K562 (cell line): Measurements from ENCODE around the gene GRIK2. TPM values are rescaled to one million over a fixed set of nuclear protein-coding genes. Genes with fewer than 3 reads are reported as not detected.

Source experiments
- ATAC-seq: fragments of 200-7000 bp; cut with Tn5 transposase; 3 replicates; pipeline ENCODE4 v1.9.1; 2020; ENCODE audit warnings: moderate library complexity
- BruUV-seq: library from RNA; stranded (reverse); fragments of 400-500 nt; replicated peaks from 2 replicates; lab custom pipeline; 2021; lab: Mats Ljungman, UMichigan
- CTCF ChIA-PET: fragments of 300-600 bp; formaldehyde crosslinking; extraction: SDS; loops from one replicate; lab custom pipeline; 2021; ENCODE audit warnings: low intra/inter-chr PET ratio; lab: Yijun Ruan, JAX
- POLR2A ChIA-PET: fragments of 300-600, 350-650 bp; sonication (Branson Sonifier 250); formaldehyde crosslinking; extraction: SDS; loops from one replicate; lab custom pipeline; 2021; ENCODE audit warnings: antibody characterized with exemption, inconsistent platforms; lab: Yijun Ruan, JAX
- DNase-seq, 4 experiments: peaks; one replicate each; pipeline versions ENCODE4 v3.0.0 to v3.0.0-alpha.2; 2011 to 2018; ENCODE audit warnings: low spot score in 3 of 4, mixed read lengths in 3 of 4; ENCODE audit errors: extremely low read depth in 1 of 4
- FAIRE-seq: peaks from 2 replicates; lab custom pipeline; 2011; peaks lifted over from hg19 to GRCh38; lab: Jason Lieb, UNC
- H2AFZ ChIP-seq: 2 replicates; pipeline ENCODE4 v1.6.0; 2011; ENCODE audit warnings: low read depth, low read length, control low read depth, inconsistent platforms
- H3K27ac ChIP-seq: fragments of 200-600 bp; 3 replicates; pipeline ENCODE4 v1.8.0; 2011; ENCODE audit warnings: low read depth, mild to moderate bottlenecking, control low read depth, inconsistent platforms, low read length, moderate library complexity, mixed read lengths; ENCODE audit errors: extremely low read depth
- H3K27me3 ChIP-seq, 2 experiments: fragments of 300-600 bp in 1 of 2; 2 replicates in 1 of 2; 3 replicates in 1 of 2; pipeline versions ENCODE4 v1.6.0 to v1.8.0; 2011; ENCODE audit warnings: inconsistent platforms in 2 of 2, low read length in 2 of 2, mild to moderate bottlenecking in 1 of 2, mixed read lengths in 1 of 2, moderate library complexity in 1 of 2; ENCODE audit not compliant: control insufficient read depth in 2 of 2, insufficient read depth in 2 of 2
- H3K36me3 ChIP-seq: fragments of 300-600 bp; 3 replicates; pipeline ENCODE4 v1.8.0; 2011; ENCODE audit warnings: mild to moderate bottlenecking, low read length, inconsistent platforms; ENCODE audit not compliant: control insufficient read depth, insufficient read depth
- H3K4me1 ChIP-seq, 2 experiments: fragments of 200-600 bp in 1 of 2; replicated peaks in 1 of 2; 2 replicates in 1 of 2; 3 replicates in 1 of 2; pipeline versions ENCODE4 v1.5.1 to v1.8.0; 2011; ENCODE audit warnings: inconsistent platforms in 2 of 2, low read length in 2 of 2, mild to moderate bottlenecking in 1 of 2, mixed read lengths in 1 of 2, moderate library complexity in 1 of 2; ENCODE audit not compliant: control insufficient read depth in 2 of 2, insufficient read depth in 2 of 2
- H3K4me2 ChIP-seq: 2 replicates; pipeline ENCODE4 v1.6.1; 2011; ENCODE audit warnings: low read length, control low read depth, inconsistent platforms, mixed read lengths; ENCODE audit not compliant: insufficient read depth
- H3K4me3 ChIP-seq: fragments of 200-600 bp; sonication (generic), shearing (Covaris generic); 2 replicates; pipeline ENCODE4 v1.5.1; 2016; ENCODE audit warnings: control low read depth, inconsistent platforms
- H3K79me2 ChIP-seq: fragments of 200-600 bp; 3 replicates; pipeline ENCODE4 v1.8.0; 2011; ENCODE audit warnings: low read length, inconsistent platforms; ENCODE audit not compliant: control insufficient read depth, insufficient read depth
- H3K9ac ChIP-seq, 2 experiments: 2 replicates each; pipeline versions ENCODE4 v1.6.0 to v1.6.1; 2011; ENCODE audit warnings: low read depth in 2 of 2, low read length in 2 of 2, control low read depth in 1 of 2, inconsistent platforms in 1 of 2, mild to moderate bottlenecking in 1 of 2, mixed read lengths in 1 of 2; ENCODE audit not compliant: insufficient read depth in 1 of 2
- H3K9me1 ChIP-seq: one replicate; pipeline ENCODE4 v1.6.0; 2011; ENCODE audit warnings: inconsistent platforms, mild to moderate bottlenecking, low read length, moderate library complexity; ENCODE audit not compliant: control insufficient read depth, insufficient read depth
- H3K9me3 ChIP-seq: replicated peaks from 2 replicates; pipeline ENCODE4 v1.5.1; 2011; ENCODE audit warnings: low read depth, low read length, inconsistent platforms; ENCODE audit not compliant: control insufficient read depth, insufficient read depth
- H4K20me1 ChIP-seq: replicated peaks from 2 replicates; pipeline ENCODE4 v1.6.1; 2011; ENCODE audit warnings: low read length, inconsistent platforms, mixed read lengths; ENCODE audit not compliant: control insufficient read depth, insufficient read depth
- BRF2 ChIP-seq: IDR thresholded peaks from 3 replicates; pipeline ENCODE4 v1.6.1; 2011; ENCODE audit warnings: borderline replicate concordance, mild to moderate bottlenecking; ENCODE audit not compliant: insufficient read length, insufficient read depth
- COPS2 ChIP-seq: fragments of 450-650 bp; conservative IDR thresholded peaks from 2 replicates; pipeline ENCODE4 v1.6.1; 2016; ENCODE audit warnings: mild to moderate bottlenecking, moderate library complexity
- ETS1 ChIP-seq: conservative IDR thresholded peaks from 2 replicates; pipeline ENCODE4 v1.6.1; 2011; ENCODE audit warnings: low read depth, mild to moderate bottlenecking, low read length; ENCODE audit not compliant: control insufficient read depth
- FOXA1 ChIP-seq: fragments of 450-650 bp; IDR thresholded peaks from 2 replicates; pipeline ENCODE4 v1.6.1; 2016; ENCODE audit warnings: mild to moderate bottlenecking, borderline replicate concordance
- HEY1 ChIP-seq: fragments of 250-450 bp; sonication (Bioruptor Pico); IDR thresholded peaks from 2 replicates; pipeline ENCODE4 v1.5.0; 2020; ENCODE audit warnings: mild to moderate bottlenecking, moderate library complexity, borderline replicate concordance
- MAFK ChIP-seq: IDR thresholded peaks from 2 replicates; pipeline ENCODE4 v1.6.1; 2011; ENCODE audit warnings: low read length, improper control_type of control experiment
- MYBL2 ChIP-seq, 2 experiments: fragments of 450-650 bp in 1 of 2; sonication (generic) in 1 of 2; formaldehyde crosslinking in 1 of 2; IDR thresholded peaks; 2 replicates each; pipeline versions ENCODE4 v1.6.1 to v1.8.1; 2017 to 2022; ENCODE audit warnings: borderline replicate concordance in 1 of 2, inconsistent platforms in 1 of 2, low read depth in 1 of 2, mild to moderate bottlenecking in 1 of 2, missing genetic modification reagents in 1 of 2, moderate library complexity in 1 of 2
- NCOA6 ChIP-seq: fragments of 450-650 bp; IDR thresholded peaks from 2 replicates; pipeline ENCODE4 v1.6.1; 2017; ENCODE audit warnings: mild to moderate bottlenecking
- SMAD1 ChIP-seq: fragments of 150-350 bp; IDR thresholded peaks from 2 replicates; pipeline ENCODE4 v1.6.1; 2014; ENCODE audit warnings: low read length, low read depth; ENCODE audit not compliant: partially characterized antibody
- ZNF589 ChIP-seq: fragments of 200-800 bp; sonication (Bioruptor generic); IDR thresholded peaks from 2 replicates; pipeline ENCODE4 v1.6.1; 2016; ENCODE audit warnings: low read depth, missing genetic modification characterization, missing compliant biosample characterization
- ZNF696 ChIP-seq: fragments of 250-450 bp; sonication (Bioruptor Pico); conservative IDR thresholded peaks from 2 replicates; pipeline ENCODE4 v1.4.0; 2020; ENCODE audit warnings: mild to moderate bottlenecking, moderate library complexity
- WGBS: fragments of 100-300 bp; shearing (Covaris generic); methylation state at CpG from one replicate; pipeline ENCODE4 v1.1.6; 2016; ENCODE audit warnings: low coverage, mixed read lengths; ENCODE audit not compliant: insufficient coverage; ENCODE audit errors: missing lambda C conversion rate; 5-methylcytosine and 5-hydroxymethylcytosine counted together
- in situ Hi-C: fragments of 300-500 bp; cut with MboI; formaldehyde crosslinking; loops from 4 replicates; pipeline ENCODE4 v1.15.0; 2018; ENCODE audit warnings: inconsistent platforms, mixed read lengths
- intact Hi-C: fragments of 100-400 bp; cut with micrococcal nuclease; formaldehyde crosslinking; loops from 2 replicates; pipeline ENCODE4 v1.14.2; 2022
- polyA plus RNA-seq, 8 experiments: library from polyadenylated mRNA; depleted of rRNA in 4 of 8; stranded (reverse) in 5 of 8; unstranded in 3 of 8; fragments of >200 nt; fragmentation: Nextera tagmentation in 2 of 8; fragmentation: Illumina TruSeq in 1 of 8; extraction: Ambion mirVana in 2 of 8; extraction: Trizol in 1 of 8; gene quantifications; 2 replicates each; pipeline versions ENCODE4 v1.2.1 to v1.2.3, GENCODE V29; 2011 to 2014; ENCODE audit warnings: inconsistent platforms in 1 of 8, missing spikeins in 1 of 8
- total RNA-seq, 7 experiments: library from RNA; depleted of rRNA in 6 of 7; stranded (reverse); fragments of >200 nt in 6 of 7; fragmentation: Illumina TruSeq in 2 of 7; extraction: Trizol in 2 of 7; gene quantifications; 2 replicates each; pipeline versions ENCODE4 v1.2.1 to v1.2.3, GENCODE V29; 2011 to 2021; ENCODE audit warnings: low replicate concordance in 1 of 7
- TF ChIP-seq, protein P1 (sequence below), 2 experiments: fragments of 450-650 bp in 1 of 2; sonication (generic) in 1 of 2; formaldehyde crosslinking; conservative IDR thresholded peaks; 2 replicates each; pipeline versions ENCODE4 v1.4.0 to v1.8.1; 2020 to 2022; ENCODE audit warnings: mild to moderate bottlenecking in 1 of 2, missing genetic modification reagents in 1 of 2
- TF ChIP-seq, protein P2 (sequence below): fragments of 200-800 bp; sonication (Bioruptor generic); IDR thresholded peaks from 2 replicates; pipeline ENCODE4 v1.6.1; 2017; ENCODE audit warnings: missing genetic modification characterization, missing compliant biosample characterization

The GRIK2 gene
- total and polyA plus RNA-seq, 9 of the 15 experiments (the other 6 are each of a cell fraction or from before 2014, with no cell fraction given): not detected

DNA sequence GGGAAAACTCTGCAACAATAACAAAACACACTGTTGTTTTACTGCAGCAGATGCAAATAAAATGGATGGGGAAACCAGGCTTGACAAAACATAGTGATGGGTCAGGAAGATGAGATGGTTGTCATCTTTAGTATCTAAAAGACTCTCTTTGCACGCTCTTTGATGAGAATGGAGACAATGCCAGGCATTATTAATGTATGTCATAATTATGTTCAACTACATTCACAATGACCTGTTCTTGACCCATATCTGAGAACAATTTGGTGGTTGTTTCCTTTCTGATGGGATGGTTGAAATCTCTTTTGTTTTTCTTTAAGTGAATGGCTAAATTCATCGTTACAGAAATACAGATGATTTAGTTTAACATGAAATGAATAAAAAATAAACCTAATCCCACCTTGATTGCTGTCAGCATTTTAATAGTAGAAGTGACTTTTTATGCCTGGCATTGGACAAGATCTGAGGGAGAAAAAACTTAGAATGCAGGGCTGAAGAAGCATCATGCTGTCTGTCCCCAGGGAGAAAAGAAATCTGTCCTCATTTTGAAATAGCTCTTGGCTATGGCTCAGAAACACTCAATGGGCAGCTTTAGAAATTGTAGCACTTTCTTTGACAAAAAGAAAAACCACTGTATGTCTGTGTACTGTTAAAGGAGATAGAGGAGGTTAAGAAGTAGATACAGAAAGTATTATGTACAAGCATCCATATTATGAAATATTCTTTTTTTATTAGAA is 12.4 kb upstream of the GRIK2 start:
- Histone ChIP-seq H3K79me2 (no peaks in the 10 kb centered on the region), H3K36me3 (no peaks in the 10 kb centered on the region), H3K27ac (no peak overlapping the region), H3K4me1 (no peaks in the 10 kb centered on the region), H4K20me1 (no peaks in the 10 kb centered on the region), H3K9ac (no peak overlapping the region), H2AFZ (no peak overlapping the region), H3K4me3 (no peak overlapping the region), H3K9me1 (no peaks in the 10 kb centered on the region), H3K27me3 (no peaks in the 10 kb centered on the region), H3K4me2 (no peak overlapping the region), H3K9me3 (no peaks in the 10 kb centered on the region)
- in situ Hi-C loops (no loop called here), intact Hi-C loops (no loop called here)
- WGBS: 0% methylated on average over 2 of the region's 2 CpGs
- no peak for ATAC-seq
- TF ChIP-seq NCOA6 (no peak), ETS1 (no peak), SMAD1 (no peak), MYBL2 (IDR thresholded peaks at IDR 0.05; ENCODE audit: low read depth) (no peak), MYBL2 (CRISPR knock-in tag; IDR thresholded peaks at IDR 0.05; ENCODE audit: borderline replicate concordance) (no peak), COPS2 (no peak), BRF2 (no peak), ZNF589 (CRISPR knock-in tag) (no peak), HEY1 (CRISPR knock-in tag) (no peak), ZNF696 (CRISPR knock-in tag) (no peak), FOXA1 (no peak), MAFK (no peak)
- TF ChIP-seq, protein P1, sequence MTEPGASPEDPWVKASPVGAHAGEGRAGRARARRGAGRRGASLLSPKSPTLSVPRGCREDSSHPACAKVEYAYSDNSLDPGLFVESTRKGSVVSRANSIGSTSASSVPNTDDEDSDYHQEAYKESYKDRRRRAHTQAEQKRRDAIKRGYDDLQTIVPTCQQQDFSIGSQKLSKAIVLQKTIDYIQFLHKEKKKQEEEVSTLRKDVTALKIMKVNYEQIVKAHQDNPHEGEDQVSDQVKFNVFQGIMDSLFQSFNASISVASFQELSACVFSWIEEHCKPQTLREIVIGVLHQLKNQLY (CRISPR knock-in tag; conservative IDR thresholded peaks at IDR 0.05): no peak
- TF ChIP-seq, protein P2, sequence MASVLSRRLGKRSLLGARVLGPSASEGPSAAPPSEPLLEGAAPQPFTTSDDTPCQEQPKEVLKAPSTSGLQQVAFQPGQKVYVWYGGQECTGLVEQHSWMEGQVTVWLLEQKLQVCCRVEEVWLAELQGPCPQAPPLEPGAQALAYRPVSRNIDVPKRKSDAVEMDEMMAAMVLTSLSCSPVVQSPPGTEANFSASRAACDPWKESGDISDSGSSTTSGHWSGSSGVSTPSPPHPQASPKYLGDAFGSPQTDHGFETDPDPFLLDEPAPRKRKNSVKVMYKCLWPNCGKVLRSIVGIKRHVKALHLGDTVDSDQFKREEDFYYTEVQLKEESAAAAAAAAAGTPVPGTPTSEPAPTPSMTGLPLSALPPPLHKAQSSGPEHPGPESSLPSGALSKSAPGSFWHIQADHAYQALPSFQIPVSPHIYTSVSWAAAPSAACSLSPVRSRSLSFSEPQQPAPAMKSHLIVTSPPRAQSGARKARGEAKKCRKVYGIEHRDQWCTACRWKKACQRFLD: no peak
- CTCF ChIA-PET: no interaction called here
- POLR2A ChIA-PET: no interaction called here
- DNase-seq: no peak
- BruUV-seq: no TSS peak
- no peak for FAIRE-seq
